Chondrocyte (in vitro differentiated cells): ENCODE measurements around the gene CHKA. TPM values are rescaled to one million over a fixed set of nuclear protein-coding genes. Genes with fewer than 3 reads are reported as not detected.

ENCODE experiments used
- DNase-seq: peaks from one replicate; pipeline ENCODE4 v3.0.0; 2021; ENCODE audit warnings: mixed read lengths, low spot score
- H3K27ac Mint-ChIP-seq: one replicate; pipeline ENCODE4 v1.8.0; 2021; ENCODE audit warnings: mild to moderate bottlenecking, moderate library complexity, mixed read lengths; ENCODE audit not compliant: unreplicated experiment
- H3K27me3 Mint-ChIP-seq: 2 replicates; pipeline ENCODE4 v1.8.0; 2021; ENCODE audit warnings: low read depth, mixed read lengths
- H3K36me3 Mint-ChIP-seq: 2 replicates; pipeline ENCODE4 v1.8.0; 2021; ENCODE audit warnings: low read depth, mixed read lengths
- H3K4me1 Mint-ChIP-seq: 2 replicates; pipeline ENCODE4 v1.8.0; 2021; ENCODE audit warnings: low read depth, mild to moderate bottlenecking, mixed read lengths
- H3K4me3 Mint-ChIP-seq: one replicate; pipeline ENCODE4 v1.8.0; 2021; ENCODE audit warnings: mild to moderate bottlenecking, moderate library complexity, mixed read lengths; ENCODE audit not compliant: unreplicated experiment
- H3K9me3 Mint-ChIP-seq: 2 replicates; pipeline ENCODE4 v1.8.0; 2021; ENCODE audit warnings: low read depth, mixed read lengths
- total RNA-seq: library from RNA; stranded (reverse); gene quantifications from 3 replicates; pipeline ENCODE4 v1.2.1, GENCODE V29; 2021
- TF ChIP-seq, protein P1 (sequence below): fragments of 200-600 bp; sonication (generic); IDR thresholded peaks from 2 replicates; pipeline ENCODE4 v1.5.0; 2021; ENCODE audit warnings: antibody characterized with exemption, mild to moderate bottlenecking, moderate library complexity

The CHKA gene
- total RNA-seq, 1 donor from 2014 or later, result 21.0 TPM

DNA sequence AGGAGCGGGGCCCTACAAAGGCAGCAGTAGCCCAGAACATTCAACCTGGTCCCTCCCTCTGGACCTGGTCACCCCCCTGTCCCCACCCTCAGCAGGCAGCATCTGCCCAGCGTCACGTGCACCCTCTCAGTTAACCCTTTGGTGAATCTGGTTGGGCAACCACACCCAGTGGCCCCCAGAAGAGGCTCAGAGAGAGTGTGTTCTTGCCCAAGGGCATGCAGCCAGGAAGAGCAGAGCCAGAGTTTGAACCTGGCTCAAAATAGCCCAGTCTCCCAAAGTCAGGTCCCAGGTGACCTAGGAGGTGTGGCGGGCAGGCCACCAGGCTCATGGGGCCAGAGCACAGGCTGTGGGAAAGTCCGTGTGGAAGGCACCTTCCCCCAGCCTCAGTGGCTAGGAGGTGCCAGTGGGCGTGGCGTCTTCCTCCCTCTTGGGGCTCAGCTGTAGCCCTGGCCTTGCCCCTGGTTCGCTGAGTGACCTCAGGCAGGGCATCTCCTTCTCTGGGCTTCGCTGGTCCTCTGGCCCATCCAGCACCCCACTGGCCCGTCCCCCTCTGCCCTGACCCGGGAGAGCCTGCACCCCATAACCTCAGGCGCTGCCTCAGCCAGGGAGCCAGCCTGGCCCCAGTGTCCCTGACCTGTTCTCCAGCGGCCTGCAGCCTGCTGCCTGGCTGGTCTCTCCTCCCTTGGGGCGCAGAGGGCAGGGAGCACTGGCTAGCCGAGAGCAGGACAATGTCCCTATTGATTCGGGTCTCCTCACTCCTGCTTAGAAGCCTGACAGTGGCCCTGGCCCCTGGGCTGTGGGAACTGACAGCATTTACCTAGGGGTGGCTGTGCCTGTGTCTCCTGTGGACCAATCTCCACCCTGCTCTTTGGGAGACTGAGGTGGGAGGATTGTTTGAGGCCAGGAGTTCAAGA lies 104.0 kb downstream of the CHKA start:
- Mint-ChIP-seq H3K4me3 (no peak overlapping the region), H3K27ac (peak overlapping the region; percentile 72), H3K27me3 (no peaks in the 10 kb centered on the region), H3K9me3 (no peaks in the 10 kb centered on the region), H3K4me1 (peaks cover 58% of the 10 kb centered on the region), H3K36me3 (no peaks in the 10 kb centered on the region)
- TF ChIP-seq, protein P1, sequence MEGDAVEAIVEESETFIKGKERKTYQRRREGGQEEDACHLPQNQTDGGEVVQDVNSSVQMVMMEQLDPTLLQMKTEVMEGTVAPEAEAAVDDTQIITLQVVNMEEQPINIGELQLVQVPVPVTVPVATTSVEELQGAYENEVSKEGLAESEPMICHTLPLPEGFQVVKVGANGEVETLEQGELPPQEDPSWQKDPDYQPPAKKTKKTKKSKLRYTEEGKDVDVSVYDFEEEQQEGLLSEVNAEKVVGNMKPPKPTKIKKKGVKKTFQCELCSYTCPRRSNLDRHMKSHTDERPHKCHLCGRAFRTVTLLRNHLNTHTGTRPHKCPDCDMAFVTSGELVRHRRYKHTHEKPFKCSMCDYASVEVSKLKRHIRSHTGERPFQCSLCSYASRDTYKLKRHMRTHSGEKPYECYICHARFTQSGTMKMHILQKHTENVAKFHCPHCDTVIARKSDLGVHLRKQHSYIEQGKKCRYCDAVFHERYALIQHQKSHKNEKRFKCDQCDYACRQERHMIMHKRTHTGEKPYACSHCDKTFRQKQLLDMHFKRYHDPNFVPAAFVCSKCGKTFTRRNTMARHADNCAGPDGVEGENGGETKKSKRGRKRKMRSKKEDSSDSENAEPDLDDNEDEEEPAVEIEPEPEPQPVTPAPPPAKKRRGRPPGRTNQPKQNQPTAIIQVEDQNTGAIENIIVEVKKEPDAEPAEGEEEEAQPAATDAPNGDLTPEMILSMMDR, result no peak
- peak; percentile 88 for DNase-seq

DNA sequence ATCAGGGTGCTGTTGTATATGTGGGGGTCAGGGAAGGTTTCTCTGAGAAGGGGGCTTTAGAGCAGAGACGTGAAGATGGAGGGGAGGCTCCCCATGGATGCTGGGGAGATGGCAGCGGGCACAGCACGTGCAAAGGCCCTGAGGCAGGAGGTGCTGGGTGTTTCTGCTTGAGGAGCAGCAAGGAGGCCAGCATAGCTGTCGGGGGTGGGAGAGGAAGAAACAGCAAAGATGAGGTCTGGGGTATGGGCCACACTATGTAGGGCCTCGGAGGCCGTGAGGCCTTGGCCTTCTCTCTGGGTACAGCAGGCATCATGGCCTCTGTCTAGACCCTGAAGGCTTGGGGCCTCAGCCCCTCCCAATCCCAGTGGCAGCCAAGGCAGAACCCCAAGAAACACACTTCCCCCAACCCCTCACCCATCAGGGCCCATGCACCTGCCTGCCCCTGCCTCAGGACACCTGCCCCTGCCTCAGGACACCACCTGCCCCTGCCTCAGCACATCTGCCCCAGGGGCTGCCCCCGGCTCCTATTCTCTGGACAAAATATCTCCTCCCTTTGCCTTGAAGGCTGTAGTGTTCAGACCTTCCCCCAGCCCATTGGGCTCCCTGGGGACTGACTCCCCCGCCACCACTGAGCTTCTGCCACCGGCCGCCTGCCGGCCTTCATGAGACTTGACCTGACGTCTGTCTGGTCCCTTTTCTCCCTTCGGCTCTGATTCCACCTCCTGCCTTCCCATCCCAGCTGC lies 104.9 kb downstream of the CHKA start:
- no peaks in the 10 kb centered on the region for H3K9me3 Mint-ChIP-seq
- DNase-seq, result peak; percentile 69
- peaks cover 66% of the 10 kb centered on the region for H3K4me1 Mint-ChIP-seq
- H3K4me3 Mint-ChIP-seq, result no peak overlapping the region
- TF ChIP-seq, protein P1, result no peak
- no peaks in the 10 kb centered on the region for H3K27me3 Mint-ChIP-seq
- peak overlapping the region; percentile 72 for H3K27ac Mint-ChIP-seq
- no peaks in the 10 kb centered on the region for H3K36me3 Mint-ChIP-seq

DNA sequence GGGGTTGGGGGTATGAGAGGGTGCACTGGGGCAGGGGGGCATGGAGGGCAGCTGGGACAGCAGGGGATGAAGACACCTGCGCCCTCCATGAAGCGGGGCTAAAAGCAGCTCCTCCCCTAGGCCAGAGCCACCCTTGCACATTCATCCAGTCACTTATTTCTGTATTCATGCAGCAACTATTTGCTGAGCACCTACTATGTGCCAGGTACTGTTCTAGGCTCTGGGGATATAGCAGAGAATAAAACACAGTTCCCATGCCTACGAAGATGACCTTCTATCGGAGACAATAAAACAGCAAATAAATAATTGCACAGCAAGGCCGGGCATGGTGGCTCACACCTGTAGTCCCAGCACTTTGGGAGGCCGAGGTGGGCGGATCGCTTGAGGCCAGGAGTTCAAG lies 105.7 kb downstream of the CHKA start:
- peaks cover 69% of the 10 kb centered on the region for H3K4me1 Mint-ChIP-seq
- H3K4me3 Mint-ChIP-seq, result no peak overlapping the region
- no peak overlapping the region for H3K27ac Mint-ChIP-seq
- H3K9me3 Mint-ChIP-seq, result no peaks in the 10 kb centered on the region
- no peaks in the 10 kb centered on the region for H3K27me3 Mint-ChIP-seq
- no peak for DNase-seq
- TF ChIP-seq, protein P1, result no peak
- H3K36me3 Mint-ChIP-seq, result no peaks in the 10 kb centered on the region

GRCh38 chr11:68014947-68015447 lies 106.2 kb downstream of the CHKA start:
- Mint-ChIP-seq H3K4me1 (peaks cover 71% of the 10 kb centered on the region), H3K27ac (peak overlapping the region; percentile 94), H3K27me3 (no peaks in the 10 kb centered on the region), H3K9me3 (no peaks in the 10 kb centered on the region), H3K4me3 (no peak overlapping the region), H3K36me3 (no peaks in the 10 kb centered on the region)
- TF ChIP-seq, protein P1, result no peak
- DNase-seq, result peak; percentile 93
